ENCODE measurements around the gene RNF113B. TPM values are rescaled to one million over a fixed set of nuclear protein-coding genes. Genes with fewer than 3 reads are reported as not detected.

The RNF113B gene
- polyA plus RNA-seq, 1 donor (not counting 4 experiments of a cell fraction or from before 2014, with no cell fraction given) = not detected

- FAIRE-seq = no peak
Observed at GRCh38 chr13:98223741-98224140, 46.7 kb upstream of the RNF113B start.

DNA sequence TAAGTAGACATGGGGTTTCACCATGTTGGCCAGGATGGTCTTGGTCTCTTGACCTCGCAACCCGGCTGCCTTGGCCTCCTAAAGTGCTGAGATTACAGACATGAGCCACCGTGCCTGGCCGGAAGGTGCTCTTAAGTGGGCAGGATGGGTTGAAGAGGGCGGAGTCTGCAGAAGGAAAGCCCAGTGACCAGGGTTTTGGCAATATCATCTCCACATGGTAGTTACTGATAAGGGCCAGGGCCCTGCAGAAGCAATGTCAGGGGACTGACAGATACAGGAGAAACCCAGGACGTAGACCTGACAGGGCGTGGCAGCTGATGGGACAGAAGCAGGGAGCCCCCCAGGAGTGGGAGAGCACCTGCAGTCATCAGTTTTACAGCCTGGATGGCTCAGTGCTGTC is 45.7 kb upstream of the RNF113B start:
- no peaks in the 10 kb centered on the region for H3K79me2 ChIP-seq (ENCODE audit: control insufficient read depth, insufficient read depth, low read length)
- no peak for FAIRE-seq
- dilution Hi-C loops (cut with MboI; ENCODE audit: extremely low pct_ligation_motif_present, low sequenced_read_pairs) = no loop called here

More at GRCh38 chr13:98223741-98224140, 46.7 kb upstream of the RNF113B start:
- H3K27ac ChIP-seq (ENCODE audit: control insufficient read depth, insufficient read depth, low read length) = no peak overlapping the region
- H3K4me1 ChIP-seq (ENCODE audit: control insufficient read depth, extremely low read depth, insufficient read depth, low read length) = no peaks in the 10 kb centered on the region
- TF ChIP-seq EZH2 (IDR thresholded peaks at IDR 0.05; ENCODE audit: low read length) (no peak), CTCF (optimal IDR thresholded peaks at IDR 0.05 in 1 of 3, IDR thresholded peaks at IDR 0.05 in 1 of 3, conservative IDR thresholded peaks at IDR 0.05 in 1 of 3; ENCODE audit: extremely low read depth in 1 of 3, insufficient read depth in 2 of 3, low read length in 3 of 3) (no peak)
- H3K9me1 ChIP-seq (ENCODE audit: control insufficient read depth, extremely low read depth, insufficient read depth, low read length) = no peaks in the 10 kb centered on the region
- dilution Hi-C loops (cut with MboI; ENCODE audit: extremely low pct_ligation_motif_present, low sequenced_read_pairs) = no loop called here
- no peaks in the 10 kb centered on the region for H3K27me3 ChIP-seq (ENCODE audit: control insufficient read depth, extremely low read depth, insufficient read depth, low read length)
- no peak overlapping the region for H3K4me3 ChIP-seq (ENCODE audit: control insufficient read depth in 2 of 3, extremely low read depth in 1 of 3, insufficient read depth in 2 of 3, low read depth in 1 of 3, low read length in 3 of 3)
- no peak for DNase-seq (ENCODE audit: low read depth, low spot score)
- H4K20me1 ChIP-seq (ENCODE audit: control insufficient read depth, extremely low read depth, insufficient read depth, low read length) = no peaks in the 10 kb centered on the region
- H2AFZ ChIP-seq (ENCODE audit: control insufficient read depth, low read length) = no peak overlapping the region
- no peaks in the 10 kb centered on the region for H3K9me3 ChIP-seq (ENCODE audit: control insufficient read depth, low read depth, low read length)
- H3K36me3 ChIP-seq (ENCODE audit: control insufficient read depth in 2 of 2, extremely low read depth in 1 of 2, insufficient read depth in 2 of 2, low read length in 2 of 2) = no peaks in the 10 kb centered on the region
- no peaks in the 10 kb centered on the region for H3K79me2 ChIP-seq (ENCODE audit: control insufficient read depth, insufficient read depth, low read length)
- no peak overlapping the region for H3K9ac ChIP-seq (ENCODE audit: control insufficient read depth, extremely low read depth, insufficient read depth, low read length)
- no peak overlapping the region for H3K4me2 ChIP-seq (ENCODE audit: control insufficient read depth, extremely low read depth, insufficient read depth, low read depth, low read length)

More for the DNA sequence above, 45.7 kb upstream of the RNF113B start:
- no peaks in the 10 kb centered on the region for H3K27me3 ChIP-seq (ENCODE audit: control insufficient read depth, extremely low read depth, insufficient read depth, low read length)
- H3K4me2 ChIP-seq (ENCODE audit: control insufficient read depth, extremely low read depth, insufficient read depth, low read depth, low read length) = no peak overlapping the region
- H3K9me1 ChIP-seq (ENCODE audit: control insufficient read depth, extremely low read depth, insufficient read depth, low read length) = no peaks in the 10 kb centered on the region
- H3K4me1 ChIP-seq (ENCODE audit: control insufficient read depth, extremely low read depth, insufficient read depth, low read length) = no peaks in the 10 kb centered on the region
- H2AFZ ChIP-seq (ENCODE audit: control insufficient read depth, low read length) = no peak overlapping the region
- H3K27ac ChIP-seq (ENCODE audit: control insufficient read depth, insufficient read depth, low read length) = no peak overlapping the region
- TF ChIP-seq CTCF (optimal IDR thresholded peaks at IDR 0.05 in 1 of 3, IDR thresholded peaks at IDR 0.05 in 1 of 3, conservative IDR thresholded peaks at IDR 0.05 in 1 of 3; ENCODE audit: extremely low read depth in 1 of 3, insufficient read depth in 2 of 3, low read length in 3 of 3) (no peak), EZH2 (IDR thresholded peaks at IDR 0.05; ENCODE audit: low read length) (no peak)
- no peaks in the 10 kb centered on the region for H3K9me3 ChIP-seq (ENCODE audit: control insufficient read depth, low read depth, low read length)
- H3K36me3 ChIP-seq (ENCODE audit: control insufficient read depth in 2 of 2, extremely low read depth in 1 of 2, insufficient read depth in 2 of 2, low read length in 2 of 2) = no peaks in the 10 kb centered on the region
- H3K4me3 ChIP-seq (ENCODE audit: control insufficient read depth in 2 of 3, extremely low read depth in 1 of 3, insufficient read depth in 2 of 3, low read depth in 1 of 3, low read length in 3 of 3) = no peak overlapping the region
- no peak for DNase-seq (ENCODE audit: low read depth, low spot score)
- no peaks in the 10 kb centered on the region for H4K20me1 ChIP-seq (ENCODE audit: control insufficient read depth, extremely low read depth, insufficient read depth, low read length)
- no peak overlapping the region for H3K9ac ChIP-seq (ENCODE audit: control insufficient read depth, extremely low read depth, insufficient read depth, low read length)

All from keratinocyte (primary cell).